Measurements from ENCODE around the gene GCLM. TPM values are rescaled to one million over a fixed set of nuclear protein-coding genes. Genes with fewer than 3 reads are reported as not detected.
"Not testable (repeated sequence)": the region's sequence is repeated elsewhere in the genome, so short reads cannot be mapped to it uniquely, and the experiment has no call there.

The GCLM gene
- polyA plus RNA-seq (2013, experiment 1 of 2) = 12.0 TPM
- polyA plus RNA-seq (2013, experiment 2 of 2) = 12.4 TPM

GRCh38 chr1:93909146-93910050, at the start of gene GCLM:
Gene GCLM, minus strand, starts transcription at chr1:93909430. Its CDS starts 267 bp downstream, at chr1:93909163.
- WGBS = 2% methylated on average over 102 of the region's 102 CpGs
- H3K4me3 ChIP-seq (ENCODE audit: low read length) = peak within 1 kb of the TSS; percentile 64
- peaks cover 10% of the 10 kb centered on the region for H3K27me3 ChIP-seq (ENCODE audit: insufficient read depth, low read length)
- H3K36me3 ChIP-seq (ENCODE audit: insufficient read depth, low read length) = no peaks in the 10 kb centered on the region
- H3K9ac ChIP-seq (ENCODE audit: low read depth, low read length) = peak within 1 kb of the TSS; percentile 81
- H3K27ac ChIP-seq (ENCODE audit: low read depth, low read length) = peak within 1 kb of the TSS; percentile 58; the same call in 1 of the 2 replicates
- H3K4me1 ChIP-seq (ENCODE audit: insufficient read depth, low read length) = peaks cover 19% of the 10 kb centered on the region
- no peaks in the 10 kb centered on the region for H3K9me3 ChIP-seq (ENCODE audit: insufficient read depth, low read depth, low read length)

- Histone ChIP-seq H3K4me3 (ENCODE audit: low read length) (no peak overlapping the region), H3K9me3 (ENCODE audit: insufficient read depth, low read depth, low read length) (peaks cover 3% of the 10 kb centered on the region; the same call in 1 of the 2 replicates), H3K9ac (ENCODE audit: low read depth, low read length) (no peak overlapping the region), H3K27me3 (ENCODE audit: insufficient read depth, low read length) (no peaks in the 10 kb centered on the region), H3K27ac (ENCODE audit: low read depth, low read length) (no peak overlapping the region), H3K36me3 (ENCODE audit: insufficient read depth, low read length) (no peaks in the 10 kb centered on the region), H3K4me1 (ENCODE audit: insufficient read depth, low read length) (no peaks in the 10 kb centered on the region)
- 83% methylated on average over 1 of the region's 1 CpG for WGBS
Observed at GRCh38 chr1:93958726-93959100, 49.5 kb upstream of the GCLM start.

GRCh38 chr1:93958032-93958725, 48.9 kb upstream of the GCLM start:
- 74% methylated on average over 1 of the region's 1 CpG for WGBS
- H3K4me3 ChIP-seq (ENCODE audit: low read length) = no peak overlapping the region
- H3K4me1 ChIP-seq (ENCODE audit: insufficient read depth, low read length) = no peaks in the 10 kb centered on the region
- H3K27me3 ChIP-seq (ENCODE audit: insufficient read depth, low read length) = no peaks in the 10 kb centered on the region
- H3K27ac ChIP-seq (ENCODE audit: low read depth, low read length) = no peak overlapping the region
- H3K9me3 ChIP-seq (ENCODE audit: insufficient read depth, low read depth, low read length) = peaks cover 5% of the 10 kb centered on the region; the same call in 1 of the 2 replicates
- H3K36me3 ChIP-seq (ENCODE audit: insufficient read depth, low read length) = no peaks in the 10 kb centered on the region
- no peak overlapping the region for H3K9ac ChIP-seq (ENCODE audit: low read depth, low read length)

GRCh38 chr1:93955765-93956164, 46.5 kb upstream of the GCLM start:
- Histone ChIP-seq H3K27me3 (ENCODE audit: insufficient read depth, low read length) (no peaks in the 10 kb centered on the region), H3K9me3 (ENCODE audit: insufficient read depth, low read depth, low read length) (peaks cover 18% of the 10 kb centered on the region; the same call in 1 of the 2 replicates), H3K4me3 (ENCODE audit: low read length) (no peak overlapping the region), H3K9ac (ENCODE audit: low read depth, low read length) (no peak overlapping the region), H3K4me1 (ENCODE audit: insufficient read depth, low read length) (no peaks in the 10 kb centered on the region), H3K27ac (ENCODE audit: low read depth, low read length) (no peak overlapping the region), H3K36me3 (ENCODE audit: insufficient read depth, low read length) (no peaks in the 10 kb centered on the region)
- WGBS = 85% methylated on average over 1 of the region's 1 CpG

- H3K36me3 ChIP-seq (ENCODE audit: insufficient read depth, low read length); H3K4me3 ChIP-seq (ENCODE audit: low read length); H3K27ac ChIP-seq (ENCODE audit: low read depth, low read length); H3K27me3 ChIP-seq (ENCODE audit: insufficient read depth, low read length); H3K4me1 ChIP-seq (ENCODE audit: insufficient read depth, low read length); H3K9ac ChIP-seq (ENCODE audit: low read depth, low read length): not testable (repeated sequence)
- peaks cover 15% of the 10 kb centered on the region for H3K9me3 ChIP-seq (ENCODE audit: insufficient read depth, low read depth, low read length)
- 100% methylated on average over 1 of the region's 2 CpGs for WGBS
Observed at GRCh38 chr1:93947002-93947686, 37.9 kb upstream of the GCLM start.

- Histone ChIP-seq H3K27ac (ENCODE audit: low read depth, low read length) (no peak overlapping the region), H3K9me3 (ENCODE audit: insufficient read depth, low read depth, low read length) (no peaks in the 10 kb centered on the region), H3K9ac (ENCODE audit: low read depth, low read length) (no peak overlapping the region), H3K4me1 (ENCODE audit: insufficient read depth, low read length) (no peaks in the 10 kb centered on the region), H3K4me3 (ENCODE audit: low read length) (no peak overlapping the region), H3K36me3 (ENCODE audit: insufficient read depth, low read length) (no peaks in the 10 kb centered on the region), H3K27me3 (ENCODE audit: insufficient read depth, low read length) (no peaks in the 10 kb centered on the region)
- whole genome bisulfite sequencing = 82% methylated on average over 1 of the region's 1 CpG
Observed at GRCh38 chr1:93938461-93939145, 29.4 kb upstream of the GCLM start.

GRCh38 chr1:93937997-93938396, 28.8 kb upstream of the GCLM start:
- Histone ChIP-seq H3K9me3 (ENCODE audit: insufficient read depth, low read depth, low read length) (no peaks in the 10 kb centered on the region), H3K4me1 (ENCODE audit: insufficient read depth, low read length) (no peaks in the 10 kb centered on the region), H3K9ac (ENCODE audit: low read depth, low read length) (no peak overlapping the region), H3K4me3 (ENCODE audit: low read length) (no peak overlapping the region), H3K36me3 (ENCODE audit: insufficient read depth, low read length) (no peaks in the 10 kb centered on the region), H3K27me3 (ENCODE audit: insufficient read depth, low read length) (no peaks in the 10 kb centered on the region), H3K27ac (ENCODE audit: low read depth, low read length) (no peak overlapping the region)
- WGBS = 100% methylated on average over 1 of the region's 1 CpG

- Histone ChIP-seq H3K9ac (ENCODE audit: low read depth, low read length) (no peak overlapping the region), H3K27me3 (ENCODE audit: insufficient read depth, low read length) (no peaks in the 10 kb centered on the region), H3K36me3 (ENCODE audit: insufficient read depth, low read length) (no peaks in the 10 kb centered on the region), H3K9me3 (ENCODE audit: insufficient read depth, low read depth, low read length) (no peaks in the 10 kb centered on the region), H3K4me3 (ENCODE audit: low read length) (no peak overlapping the region), H3K4me1 (ENCODE audit: insufficient read depth, low read length) (0 out of 2 replicates have a peak, but pooled peaks cover under 1% of the 10 kb centered on the region), H3K27ac (ENCODE audit: low read depth, low read length) (no peak overlapping the region)
- WGBS = 88% methylated on average over 2 of the region's 3 CpGs
Observed at GRCh38 chr1:93925206-93925605, 16.0 kb upstream of the GCLM start.

GRCh38 chr1:93919780-93920179, 10.6 kb upstream of the GCLM start:
- H3K27ac ChIP-seq (ENCODE audit: low read depth, low read length) = no peak overlapping the region

GRCh38 chr1:93917302-93917701, 8.1 kb upstream of the GCLM start:
- Histone ChIP-seq H3K9me3 (ENCODE audit: insufficient read depth, low read depth, low read length) (peaks cover 11% of the 10 kb centered on the region), H3K4me3 (ENCODE audit: low read length) (no peak overlapping the region), H3K4me1 (ENCODE audit: insufficient read depth, low read length) (peaks cover 12% of the 10 kb centered on the region), H3K27ac (ENCODE audit: low read depth, low read length) (no peak overlapping the region), H3K27me3 (ENCODE audit: insufficient read depth, low read length) (no peaks in the 10 kb centered on the region), H3K9ac (ENCODE audit: low read depth, low read length) (no peak overlapping the region), H3K36me3 (ENCODE audit: insufficient read depth, low read length) (no peaks in the 10 kb centered on the region)
- WGBS = 97% methylated on average over 10 of the region's 10 CpGs

More at GRCh38 chr1:93919780-93920179, 10.6 kb upstream of the GCLM start:
- no peaks in the 10 kb centered on the region for H3K27me3 ChIP-seq (ENCODE audit: insufficient read depth, low read length)
- peaks cover 12% of the 10 kb centered on the region for H3K4me1 ChIP-seq (ENCODE audit: insufficient read depth, low read length)
- no peak overlapping the region for H3K9ac ChIP-seq (ENCODE audit: low read depth, low read length)
- no peak overlapping the region for H3K4me3 ChIP-seq (ENCODE audit: low read length)
- H3K9me3 ChIP-seq (ENCODE audit: insufficient read depth, low read depth, low read length) = peaks cover 11% of the 10 kb centered on the region
- no peaks in the 10 kb centered on the region for H3K36me3 ChIP-seq (ENCODE audit: insufficient read depth, low read length)
- 22% methylated on average over 1 of the region's 1 CpG for WGBS

Measured in HUES64 (cell line).